ENCODE results near the gene RHPN2. TPM values are rescaled to one million over a fixed set of nuclear protein-coding genes. Genes with fewer than 3 reads are reported as not detected.
A peak's percentile ranks its signal among the peaks of the same experiment; 100 is the strongest.

RHPN2 gene
- 10 to 100 TPM in 3 of 8 experiments, 1 to 10 TPM in 5; 5.7 to 65.7 (median 9.5) TPM for total RNA-seq

GRCh38 chr19:33064792-33065550 is at the start of gene RHPN2:
RHPN2 (minus strand) TSS chr19:33064888; CDS start chr19:33064852, 36 bp downstream.
- peak; percentile 84 to 92 (median 88) for ATAC-seq (replicated peaks in 6 of 8)
- in situ Hi-C loops (cut with MboI; ENCODE audit: low pct_unique_long_range_greater_than_20kb in 2 of 9, low sequenced_read_pairs in 9 of 9, unreplicated experiment in 9 of 9), result no loop called here
- WGBS, 10 experiments, result 0 to 40% methylated on average over 1 to 3 of the region's 86 CpGs; no CpG with 5 or more reads in 8 of the 10 experiments
- Histone ChIP-seq H3K4me1 (replicated peaks in 1 of 2) (peaks cover 0 to 5% of the 10 kb centered on the region in 2 donors), H3K4me3 (peak within 1 kb of the TSS; percentile 69 to 90 (median 88)), H3K27ac (peak within 1 kb of the TSS in 1 of 2 donors; percentile 39)

GRCh38 chr19:33114312-33114711 is 49.6 kb upstream of the RHPN2 start:
- 56 to 100% (median 86%) methylated on average over 1 to 4 of the region's 4 CpGs for WGBS, 10 experiments
- in situ Hi-C loops (cut with MboI; ENCODE audit: low pct_unique_long_range_greater_than_20kb in 2 of 9, low sequenced_read_pairs in 9 of 9, unreplicated experiment in 9 of 9), result loop anchor here in 1 of 9 experiments (25.0 kb wide), 1 partner anchor 127 kb away; no protein-coding TSS in a partner anchor
- no peak for ATAC-seq (replicated peaks in 6 of 8)
- Histone ChIP-seq H3K4me3 (no peak overlapping the region), H3K27ac (no peak overlapping the region), H3K4me1 (replicated peaks in 1 of 2) (no peaks in the 10 kb centered on the region)

DNA sequence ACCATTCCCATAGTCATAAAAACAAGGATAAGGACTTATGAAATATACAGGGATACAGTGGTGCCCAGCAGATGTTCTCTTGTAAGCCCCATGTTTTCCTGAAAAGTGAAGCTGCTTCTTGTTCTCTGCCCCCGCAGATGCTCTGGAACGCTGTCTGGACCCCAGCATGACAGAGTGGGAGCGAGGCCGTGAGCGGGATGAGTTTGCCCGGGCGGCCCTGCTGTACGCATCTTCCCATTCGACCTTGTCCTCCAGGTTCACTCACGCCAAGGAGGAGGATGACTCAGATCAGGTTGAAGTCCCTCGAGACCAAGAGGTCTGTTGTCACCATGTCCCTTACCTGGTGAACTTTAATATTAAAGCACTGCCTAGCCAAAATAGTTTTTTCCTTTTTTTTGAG is 46.9 kb upstream of the RHPN2 start:
- no peak for ATAC-seq (replicated peaks in 6 of 8)
- Histone ChIP-seq H3K27ac (no peak overlapping the region), H3K4me3 (no peak overlapping the region), H3K4me1 (replicated peaks in 1 of 2) (no peaks in the 10 kb centered on the region)
- in situ Hi-C loops (cut with MboI; ENCODE audit: low pct_unique_long_range_greater_than_20kb in 2 of 9, low sequenced_read_pairs in 9 of 9, unreplicated experiment in 9 of 9), result loop anchor here in 1 of 9 experiments (25.0 kb wide), 1 partner anchor 124 kb away; no protein-coding TSS in a partner anchor
- 97 to 100% (median 100%) methylated on average over 1 to 9 of the region's 11 CpGs; no CpG with 5 or more reads in 7 of the 10 experiments for WGBS, 10 experiments

DNA sequence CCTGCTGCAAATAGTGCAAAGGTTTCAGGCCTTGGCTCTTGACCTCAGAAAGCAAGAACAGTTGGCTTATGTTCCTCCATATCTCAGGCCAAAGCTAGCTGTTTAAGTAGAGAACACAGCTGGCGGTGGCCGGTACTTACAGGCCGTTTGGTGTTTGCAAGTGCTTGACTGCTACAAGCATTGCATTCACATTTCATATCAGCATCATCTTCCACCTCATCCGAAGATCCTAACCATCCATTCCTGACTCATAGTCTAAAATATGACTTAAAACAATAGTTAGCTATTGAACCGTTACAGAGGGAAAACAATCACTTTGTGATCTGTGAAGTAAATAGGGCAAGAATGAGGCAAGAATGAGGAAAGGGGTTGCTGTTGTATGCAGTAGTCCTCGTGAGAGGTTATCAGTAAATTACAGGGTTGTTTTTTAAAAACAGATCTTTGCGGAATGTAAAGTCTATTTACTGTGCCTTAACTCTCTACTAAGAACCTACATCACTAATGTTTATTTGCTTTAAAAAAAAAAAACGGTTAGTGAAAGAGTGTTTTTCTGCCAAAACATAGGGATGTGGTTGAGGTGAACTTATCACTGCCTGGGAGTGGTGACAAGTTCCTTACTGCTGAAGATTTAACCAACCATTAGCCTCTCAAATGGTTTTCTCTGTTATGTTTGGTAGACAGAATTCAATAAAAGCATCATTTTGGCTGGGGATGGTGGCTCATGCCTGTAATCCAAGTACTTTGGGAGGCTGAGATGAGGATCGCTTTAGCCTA is 45.6 kb upstream of the RHPN2 start:
- in situ Hi-C loops (cut with MboI; ENCODE audit: low pct_unique_long_range_greater_than_20kb in 2 of 9, low sequenced_read_pairs in 9 of 9, unreplicated experiment in 9 of 9), result loop anchor here in 1 of 9 experiments (25.0 kb wide), 1 partner anchor 123 kb away; no protein-coding TSS in a partner anchor

DNA sequence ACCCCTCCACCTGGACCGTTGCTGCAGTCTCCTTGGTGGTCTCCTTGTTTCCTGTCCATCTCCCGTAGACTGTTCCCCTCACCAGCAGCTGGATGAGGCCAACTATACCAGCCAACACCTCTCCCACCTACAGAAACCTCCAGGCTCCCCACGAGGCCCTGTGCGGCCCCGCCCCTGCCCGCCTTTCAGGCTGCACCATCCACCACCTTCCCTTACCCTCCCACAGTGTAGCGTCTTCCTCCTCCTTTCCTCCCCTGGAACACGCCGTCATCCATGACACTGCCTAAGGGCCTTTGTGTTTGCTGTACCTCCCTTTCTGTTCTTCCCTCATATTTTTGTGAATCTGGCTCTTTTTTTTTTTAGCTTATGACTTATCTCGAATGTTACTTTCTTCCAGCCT is 43.5 kb upstream of the RHPN2 start:
- no peak for ATAC-seq (replicated peaks in 6 of 8)
- no peak overlapping the region for H3K27ac ChIP-seq
- 70 to 100% (median 94%) methylated on average over 1 to 5 of the region's 10 CpGs; no CpG with 5 or more reads in 2 of the 10 experiments for WGBS, 10 experiments
- in situ Hi-C loops (cut with MboI; ENCODE audit: low pct_unique_long_range_greater_than_20kb in 2 of 9, low sequenced_read_pairs in 9 of 9, unreplicated experiment in 9 of 9), result loop anchor here in 1 of 9 experiments (25.0 kb wide), 1 partner anchor 121 kb away; no protein-coding TSS in a partner anchor
- no peaks in the 10 kb centered on the region for H3K4me1 ChIP-seq (replicated peaks in 1 of 2)
- H3K4me3 ChIP-seq, result no peak overlapping the region

More for the DNA sequence above, 45.6 kb upstream of the RHPN2 start:
- Histone ChIP-seq H3K4me3 (no peak overlapping the region), H3K27ac (no peak overlapping the region), H3K4me1 (replicated peaks in 1 of 2) (no peaks in the 10 kb centered on the region)
- WGBS, 10 experiments, result 71 to 100% (median 93%) methylated on average over 1 to 9 of the region's 9 CpGs
- no peak for ATAC-seq (replicated peaks in 6 of 8)

GRCh38 chr19:33102893-33103292 is 38.2 kb upstream of the RHPN2 start:
- ATAC-seq (replicated peaks in 6 of 8), result no peak
- in situ Hi-C loops (cut with MboI; ENCODE audit: low pct_unique_long_range_greater_than_20kb in 2 of 9, low sequenced_read_pairs in 9 of 9, unreplicated experiment in 9 of 9), result loop anchor here in 1 of 9 experiments (25.0 kb wide), 1 partner anchor 116 kb away; no protein-coding TSS in a partner anchor
- H3K4me3 ChIP-seq, result no peak overlapping the region
- no peaks in the 10 kb centered on the region for H3K4me1 ChIP-seq (replicated peaks in 1 of 2)
- 83 to 100% (median 96%) methylated on average over 1 to 3 of the region's 6 CpGs; no CpG with 5 or more reads in 3 of the 10 experiments for WGBS, 10 experiments
- no peak overlapping the region for H3K27ac ChIP-seq

GRCh38 chr19:33100894-33101644 is 36.4 kb upstream of the RHPN2 start:
- in situ Hi-C loops (cut with MboI; ENCODE audit: low pct_unique_long_range_greater_than_20kb in 2 of 9, low sequenced_read_pairs in 9 of 9, unreplicated experiment in 9 of 9), result loop anchor here in 1 of 9 experiments (25.0 kb wide), 1 partner anchor 114 kb away; no protein-coding TSS in a partner anchor
- no peak overlapping the region for H3K27ac ChIP-seq
- no peaks in the 10 kb centered on the region for H3K4me1 ChIP-seq (replicated peaks in 1 of 2)
- H3K4me3 ChIP-seq, result no peak overlapping the region
- WGBS, 10 experiments, result 62 to 100% (median 96%) methylated on average over 3 to 10 of the region's 10 CpGs
- ATAC-seq (replicated peaks in 6 of 8), result no peak

GRCh38 chr19:33098055-33098534 is 33.4 kb upstream of the RHPN2 start:
- no peaks in the 10 kb centered on the region for H3K4me1 ChIP-seq (replicated peaks in 1 of 2)
- H3K27ac ChIP-seq, result no peak overlapping the region
- in situ Hi-C loops (cut with MboI; ENCODE audit: low pct_unique_long_range_greater_than_20kb in 2 of 9, low sequenced_read_pairs in 9 of 9, unreplicated experiment in 9 of 9), result loop anchor here in 1 of 9 experiments (25.0 kb wide), 1 partner anchor 111 kb away; no protein-coding TSS in a partner anchor
- no peak overlapping the region for H3K4me3 ChIP-seq
- 0 to 100% (median 80%) methylated on average over 1 to 2 of the region's 4 CpGs; no CpG with 5 or more reads in 6 of the 10 experiments for WGBS, 10 experiments
- ATAC-seq (replicated peaks in 6 of 8), result no peak

DNA sequence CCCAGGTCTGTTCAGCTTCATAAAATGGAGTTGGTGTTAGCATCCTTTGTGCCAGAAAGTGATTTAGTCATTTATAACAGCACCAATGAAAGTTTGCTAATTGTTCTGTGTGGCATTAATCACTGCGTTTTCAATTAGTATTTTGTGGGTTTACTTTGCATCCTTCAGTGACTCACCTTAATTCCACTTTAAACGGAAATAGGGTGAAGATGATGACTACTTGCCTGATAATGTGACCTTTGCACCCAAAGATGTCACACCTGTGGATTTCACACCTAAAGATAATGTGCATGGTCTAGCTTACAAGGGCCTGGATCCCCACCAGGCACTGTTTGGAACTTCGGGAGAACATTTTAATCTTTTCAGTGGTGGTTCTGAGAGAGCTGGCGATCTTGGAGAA is 31.3 kb upstream of the RHPN2 start:
- Histone ChIP-seq H3K4me1 (replicated peaks in 1 of 2) (no peaks in the 10 kb centered on the region), H3K4me3 (no peak overlapping the region), H3K27ac (no peak overlapping the region)
- ATAC-seq (replicated peaks in 6 of 8), result no peak
- in situ Hi-C loops (cut with MboI; ENCODE audit: low pct_unique_long_range_greater_than_20kb in 2 of 9, low sequenced_read_pairs in 9 of 9, unreplicated experiment in 9 of 9), result loop anchor here in 1 of 9 experiments (25.0 kb wide), 1 partner anchor 109 kb away; no protein-coding TSS in a partner anchor
- 70 to 100% (median 90%) methylated on average over 1 to 4 of the region's 4 CpGs for WGBS, 10 experiments

DNA sequence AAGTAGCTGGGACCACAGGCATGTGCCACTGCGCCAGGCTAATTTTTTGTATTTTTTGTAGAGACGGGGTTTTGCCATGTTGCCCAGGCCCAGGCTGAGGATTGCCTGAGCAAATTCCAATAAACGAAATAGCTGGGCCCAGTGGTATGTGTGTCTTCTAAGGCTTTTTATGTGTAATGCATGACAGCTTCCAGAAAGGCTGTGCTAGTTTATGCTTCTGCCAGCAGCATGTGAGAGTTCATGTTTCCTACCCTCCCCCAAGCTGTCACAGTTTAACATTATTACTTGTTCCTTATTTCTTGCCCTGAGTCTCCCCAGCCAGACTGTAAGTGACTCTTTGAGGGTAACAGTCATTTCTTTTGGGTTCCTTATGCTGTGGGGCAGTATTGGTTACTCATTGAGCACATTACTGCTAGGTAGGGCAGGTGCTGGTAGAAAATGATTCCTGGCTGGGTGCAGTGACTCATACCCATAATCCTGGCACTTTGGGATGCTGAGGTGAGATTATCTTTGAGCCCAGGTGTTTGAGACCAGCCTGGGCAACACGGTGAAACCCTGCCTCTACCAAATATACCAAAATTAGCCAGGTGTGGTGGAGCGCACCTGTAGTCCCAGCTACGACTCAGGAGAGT is 29.9 kb upstream of the RHPN2 start:
- WGBS, 10 experiments, result 72 to 100% (median 100%) methylated on average over 1 to 4 of the region's 6 CpGs; no CpG with 5 or more reads in 1 of the 10 experiments
- H3K4me1 ChIP-seq (replicated peaks in 1 of 2), result no peaks in the 10 kb centered on the region
- peak in 1 of 8 experiments; percentile 41 for ATAC-seq (replicated peaks in 6 of 8)
- H3K4me3 ChIP-seq, result no peak overlapping the region
- H3K27ac ChIP-seq, result no peak overlapping the region
- in situ Hi-C loops (cut with MboI; ENCODE audit: low pct_unique_long_range_greater_than_20kb in 2 of 9, low sequenced_read_pairs in 9 of 9, unreplicated experiment in 9 of 9), result loop anchor here in 1 of 9 experiments (25.0 kb wide), 1 partner anchor 107 kb away; no protein-coding TSS in a partner anchor

- Histone ChIP-seq H3K4me1 (replicated peaks in 1 of 2) (no peaks in the 10 kb centered on the region), H3K27ac (no peak overlapping the region), H3K4me3 (no peak overlapping the region)
- in situ Hi-C loops (cut with MboI; ENCODE audit: low pct_unique_long_range_greater_than_20kb in 2 of 9, low sequenced_read_pairs in 9 of 9, unreplicated experiment in 9 of 9), result loop anchor here in 1 of 9 experiments (25.0 kb wide), 1 partner anchor 106 kb away; no protein-coding TSS in a partner anchor
- no peak for ATAC-seq (replicated peaks in 6 of 8)
- WGBS, 10 experiments, result 78 to 100% (median 94%) methylated on average over 1 to 7 of the region's 11 CpGs; no CpG with 5 or more reads in 1 of the 10 experiments
These were observed 28.9 kb upstream of the RHPN2 start for GRCh38 chr19:33093420-33094210.

Measured in motor neuron (in vitro differentiated cells).